Endothelial cell of umbilical vein (primary cell): ENCODE data around the gene SLC36A4. TPM values are rescaled to one million over a fixed set of nuclear protein-coding genes. Genes with fewer than 3 reads are reported as not detected.

Experiments
- BruUV-seq: library from RNA; stranded (reverse); fragments of 400-500 nt; replicated peaks from 2 replicates; lab custom pipeline; 2021; lab: Mats Ljungman, UMichigan
- CTCF ChIA-PET: fragments of 300-600, 350-600 bp; sonication (Branson Sonifier 250); formaldehyde crosslinking; loops from one replicate; lab custom pipeline; 2021; ENCODE audit warnings: antibody characterized with exemption, inconsistent platforms; lab: Charles Lee
- POLR2A ChIA-PET: fragments of 300-600, 350-600 bp; sonication (Branson Sonifier 250); formaldehyde crosslinking; loops from one replicate; lab custom pipeline; 2021; ENCODE audit warnings: antibody characterized with exemption, inconsistent platforms; lab: Charles Lee
- DNase-seq: peaks from one replicate; pipeline ENCODE4 v3.0.0-alpha.2; 2011; ENCODE audit warnings: low read depth, low spot score
- FAIRE-seq: peaks from 2 replicates; lab custom pipeline; 2011; peaks lifted over from hg19 to GRCh38; lab: Jason Lieb, UNC
- H2AFZ ChIP-seq: 2 replicates; pipeline ENCODE4 v1.6.0; 2012; ENCODE audit warnings: low read depth, low read length, control low read depth, inconsistent platforms
- H3K27ac ChIP-seq: 2 replicates; pipeline ENCODE4 v1.5.1; 2011; ENCODE audit warnings: low read depth, mild to moderate bottlenecking, control low read depth, low read length, moderate library complexity; ENCODE audit not compliant: insufficient read depth
- H3K27me3 ChIP-seq, 2 experiments: 2 replicates each; pipeline versions ENCODE4 v1.6.0 to v1.6.1; 2011; ENCODE audit warnings: low read length in 2 of 2, mixed read lengths in 1 of 2; ENCODE audit not compliant: control insufficient read depth in 2 of 2, insufficient read depth in 2 of 2
- H3K36me3 ChIP-seq, 2 experiments: 2 replicates in 1 of 2; 3 replicates in 1 of 2; pipeline ENCODE4 v1.5.1; 2011; ENCODE audit warnings: low read length in 2 of 2, mild to moderate bottlenecking in 1 of 2, moderate library complexity in 1 of 2; ENCODE audit not compliant: control insufficient read depth in 2 of 2, insufficient read depth in 2 of 2; ENCODE audit errors: extremely low read depth in 1 of 2
- H3K4me1 ChIP-seq: 3 replicates; pipeline ENCODE4 v1.5.1; 2011; ENCODE audit warnings: mild to moderate bottlenecking, low read length; ENCODE audit not compliant: control insufficient read depth, insufficient read depth; ENCODE audit errors: extremely low read depth
- H3K4me2 ChIP-seq: 2 replicates; pipeline ENCODE4 v1.6.1; 2011; ENCODE audit warnings: low read length, control low read depth, mixed read lengths; ENCODE audit not compliant: insufficient read depth
- H3K4me3 ChIP-seq, 3 experiments: fragments of 200-600 bp in 1 of 3; sonication (generic), shearing (Covaris generic) in 1 of 3; replicated peaks in 1 of 3; 2 replicates each; pipeline ENCODE4 v1.5.1; 2011 to 2016; ENCODE audit warnings: control low read depth in 3 of 3, low read length in 3 of 3, mild to moderate bottlenecking in 2 of 3, inconsistent platforms in 1 of 3, low read depth in 1 of 3, moderate library complexity in 1 of 3; ENCODE audit not compliant: insufficient read depth in 1 of 3
- H3K79me2 ChIP-seq: 2 replicates; pipeline ENCODE4 v1.6.0; 2012; ENCODE audit warnings: low read length, inconsistent platforms; ENCODE audit not compliant: control insufficient read depth, insufficient read depth
- H3K9ac ChIP-seq: replicated peaks from 2 replicates; pipeline ENCODE3; 2011; ENCODE audit warnings: low read length, control low read depth; ENCODE audit not compliant: insufficient read depth; ENCODE audit errors: extremely low read depth
- H3K9me1 ChIP-seq: replicated peaks from 3 replicates; pipeline ENCODE4 v1.6.0; 2011; ENCODE audit warnings: mild to moderate bottlenecking, low read length; ENCODE audit not compliant: control insufficient read depth, insufficient read depth; ENCODE audit errors: extremely low read depth
- H3K9me3 ChIP-seq: replicated peaks from 2 replicates; pipeline ENCODE4 v1.5.1; 2012; ENCODE audit warnings: low read length, inconsistent platforms; ENCODE audit not compliant: control insufficient read depth, insufficient read depth
- H4K20me1 ChIP-seq: replicated peaks from 2 replicates; pipeline ENCODE3; 2011; ENCODE audit warnings: mild to moderate bottlenecking, low read length; ENCODE audit not compliant: control insufficient read depth, insufficient read depth; ENCODE audit errors: extremely low read depth
- EZH2 ChIP-seq: IDR thresholded peaks from 2 replicates; pipeline ENCODE4 v1.6.1; 2012; ENCODE audit warnings: borderline replicate concordance, low read depth, mild to moderate bottlenecking, moderate library complexity, low read length, inconsistent platforms; ENCODE audit not compliant: severe bottlenecking
- GATA2 ChIP-seq: IDR thresholded peaks from 2 replicates; pipeline ENCODE4 v1.7.0; 2011; ENCODE audit warnings: low read depth, mild to moderate bottlenecking, moderate library complexity, mixed read lengths, low read length; ENCODE audit not compliant: insufficient read length, insufficient read depth
- POLR2A ChIP-seq: IDR thresholded peaks from 2 replicates; pipeline ENCODE4 v1.6.1; 2012; ENCODE audit warnings: low read depth, mild to moderate bottlenecking, control low read depth, low read length
- POLR2AphosphoS5 ChIP-seq: IDR thresholded peaks from 2 replicates; pipeline ENCODE4 v1.6.1; 2012; ENCODE audit warnings: low read depth, mild to moderate bottlenecking, control low read depth, low read length, moderate library complexity; ENCODE audit not compliant: insufficient read depth
- dilution Hi-C: fragments of 300-500 bp; cut with MboI; formaldehyde crosslinking; loops from one replicate; pipeline ENCODE4 v1.15.0; 2019; ENCODE audit warnings: low sequenced_read_pairs; ENCODE audit not compliant: extremely low pct_ligation_motif_present
- intact Hi-C: fragments of 100-400 bp; cut with micrococcal nuclease; formaldehyde crosslinking; loops from one replicate; pipeline ENCODE4 v1.10.0; 2022
- polyA plus RNA-seq, 4 experiments: library from polyadenylated mRNA; depleted of rRNA in 3 of 4; stranded (reverse) in 3 of 4; unstranded in 1 of 4; fragments of >200 nt; gene quantifications; 2 replicates each; pipeline versions ENCODE4 v1.2.1 to v1.2.3, GENCODE V29; 2011 to 2012; ENCODE audit warnings: missing spikeins in 1 of 4
- total RNA-seq: library from RNA; stranded (reverse); gene quantifications from 2 replicates; pipeline ENCODE4 v1.2.3, GENCODE V29; 2021
- TF ChIP-seq, protein P1 (sequence below): IDR thresholded peaks from 2 replicates; pipeline ENCODE4 v1.6.1; 2011; ENCODE audit not compliant: insufficient read depth, insufficient read length
- TF ChIP-seq, protein P2 (sequence below), 2 donors: IDR thresholded peaks; 1 replicate in 1 of 2; 2 replicates in 1 of 2; pipeline ENCODE4 v1.5.1; 2011; ENCODE audit warnings: low read length in 2 of 2, mild to moderate bottlenecking in 2 of 2, moderate library complexity in 2 of 2, control low read depth in 1 of 2, inconsistent platforms in 1 of 2, low read depth in 1 of 2; ENCODE audit not compliant: insufficient read depth in 1 of 2; ENCODE audit errors: extremely low read depth in 1 of 2

SLC36A4 gene
- total and polyA plus RNA-seq, 2 donors (not counting 3 experiments of a cell fraction or from before 2014, with no cell fraction given), result 8.5 to 16.8 TPM

DNA sequence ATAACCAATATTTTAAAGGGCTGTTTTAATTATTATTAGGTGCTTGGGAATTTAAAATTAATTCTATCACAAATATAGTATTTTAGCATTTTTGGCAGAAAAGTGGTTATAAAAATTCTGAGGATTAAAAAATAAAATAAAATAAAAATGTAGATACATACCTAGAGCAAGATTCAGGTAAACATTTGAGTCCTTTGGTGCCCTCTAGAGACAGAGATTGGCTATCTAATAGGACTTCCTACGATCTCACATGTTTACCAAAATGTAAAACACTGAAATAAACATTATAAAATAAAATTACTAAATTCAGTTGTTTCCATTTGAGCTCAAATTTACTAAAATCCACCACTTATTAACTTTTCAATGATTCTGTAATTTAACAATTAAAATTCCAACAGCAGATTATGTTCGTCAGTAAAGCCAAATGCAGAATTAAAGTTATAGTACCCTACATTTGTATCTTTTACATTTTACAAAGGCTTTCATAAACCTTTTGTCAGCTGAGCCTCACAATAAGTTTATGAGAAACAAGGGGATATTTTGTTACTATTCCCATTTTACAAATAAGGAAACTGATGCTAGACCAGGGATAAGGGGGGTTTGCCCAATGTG, 27.7 kb downstream of the SLC36A4 start:
- no TSS peak for BruUV-seq
- intact Hi-C loops (loop anchor here (2.0 kb wide), 2 partner anchors 27 to 227 kb away; partner anchors contain the start of gene SLC36A4), dilution Hi-C loops (no loop called here)
- Histone ChIP-seq H4K20me1 (no peaks in the 10 kb centered on the region), H3K27me3 (no peaks in the 10 kb centered on the region), H3K79me2 (no peaks in the 10 kb centered on the region), H3K36me3 (no peaks in the 10 kb centered on the region), H3K9ac (no peak overlapping the region), H3K27ac (no peak overlapping the region), H3K4me2 (no peak overlapping the region), H3K9me3 (no peaks in the 10 kb centered on the region), H3K9me1 (no peaks in the 10 kb centered on the region), H2AFZ (no peak overlapping the region), H3K4me3 (no peak overlapping the region), H3K4me1 (peaks cover 6% of the 10 kb centered on the region)
- ChIA-PET CTCF (interaction anchor here (0.6 to 1.8 kb wide), 3 partner anchors 36 to 228 kb away, joined by 3 to 7 read pairs (median 4); no protein-coding TSS in a partner anchor), POLR2A (no interaction called here)
- FAIRE-seq, result peak; percentile 70
- DNase-seq, result peak; percentile 40
- TF ChIP-seq, protein P1, sequence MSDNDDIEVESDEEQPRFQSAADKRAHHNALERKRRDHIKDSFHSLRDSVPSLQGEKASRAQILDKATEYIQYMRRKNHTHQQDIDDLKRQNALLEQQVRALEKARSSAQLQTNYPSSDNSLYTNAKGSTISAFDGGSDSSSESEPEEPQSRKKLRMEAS, result no peak
- TF ChIP-seq GATA2 (no peak), POLR2AphosphoS5 (no peak), POLR2A (no peak), EZH2 (no peak)
- TF ChIP-seq, protein P2, sequence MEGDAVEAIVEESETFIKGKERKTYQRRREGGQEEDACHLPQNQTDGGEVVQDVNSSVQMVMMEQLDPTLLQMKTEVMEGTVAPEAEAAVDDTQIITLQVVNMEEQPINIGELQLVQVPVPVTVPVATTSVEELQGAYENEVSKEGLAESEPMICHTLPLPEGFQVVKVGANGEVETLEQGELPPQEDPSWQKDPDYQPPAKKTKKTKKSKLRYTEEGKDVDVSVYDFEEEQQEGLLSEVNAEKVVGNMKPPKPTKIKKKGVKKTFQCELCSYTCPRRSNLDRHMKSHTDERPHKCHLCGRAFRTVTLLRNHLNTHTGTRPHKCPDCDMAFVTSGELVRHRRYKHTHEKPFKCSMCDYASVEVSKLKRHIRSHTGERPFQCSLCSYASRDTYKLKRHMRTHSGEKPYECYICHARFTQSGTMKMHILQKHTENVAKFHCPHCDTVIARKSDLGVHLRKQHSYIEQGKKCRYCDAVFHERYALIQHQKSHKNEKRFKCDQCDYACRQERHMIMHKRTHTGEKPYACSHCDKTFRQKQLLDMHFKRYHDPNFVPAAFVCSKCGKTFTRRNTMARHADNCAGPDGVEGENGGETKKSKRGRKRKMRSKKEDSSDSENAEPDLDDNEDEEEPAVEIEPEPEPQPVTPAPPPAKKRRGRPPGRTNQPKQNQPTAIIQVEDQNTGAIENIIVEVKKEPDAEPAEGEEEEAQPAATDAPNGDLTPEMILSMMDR (IDR thresholded peaks at IDR 0.05; ENCODE audit: extremely low read depth in 1 of 2, insufficient read depth in 1 of 2, low read depth in 1 of 2, low read length in 2 of 2), result peak in 1 of 2 donors; percentile 35
